ENCODE results near the gene CD300A. TPM values are rescaled to one million over a fixed set of nuclear protein-coding genes. Genes with fewer than 3 reads are reported as not detected.

Gene CD300A
- total and polyA plus RNA-seq, 2 of the 4 experiments (the other 2 are of a cell fraction), result not detected

DNA sequence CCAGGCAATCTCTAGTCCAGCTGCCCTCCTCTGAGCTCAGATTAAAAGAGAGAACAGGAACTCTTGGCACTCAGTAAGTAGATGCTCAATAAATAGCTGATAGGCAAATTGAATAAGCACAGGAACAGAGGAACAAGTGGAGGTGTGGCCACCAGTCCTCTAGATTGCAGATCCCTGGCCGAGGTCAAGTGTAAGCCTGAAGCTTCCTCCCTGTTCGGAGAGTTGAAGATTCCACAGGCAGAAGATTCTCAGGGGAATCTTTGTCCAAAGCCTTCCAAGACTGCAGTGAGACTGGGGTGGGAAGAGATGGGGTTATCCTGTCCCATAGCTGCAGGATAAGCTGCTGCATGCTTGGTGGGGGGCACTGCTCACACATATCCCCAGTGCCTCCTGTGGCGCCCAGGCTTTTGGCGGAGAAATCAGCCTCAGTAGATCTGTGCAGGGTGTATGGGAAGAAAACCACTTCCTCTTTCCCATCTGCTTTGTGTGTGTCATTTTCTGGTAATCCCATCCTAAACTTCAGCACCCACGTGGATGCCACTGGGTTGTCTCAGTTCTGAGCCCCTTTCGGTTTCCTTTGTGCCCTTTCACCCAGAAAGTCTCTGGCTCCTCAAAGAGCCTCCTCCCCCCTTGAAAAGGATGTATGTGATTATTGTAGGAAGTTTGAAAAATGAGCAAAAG, 12.1 kb downstream of the CD300A start:
- no peak overlapping the region for H3K4me3 ChIP-seq (ENCODE audit: insufficient read depth, low read depth, low read length)
- in situ Hi-C loops (cut with MboI; ENCODE audit: low sequenced_read_pairs) (no loop called here), dilution Hi-C loops (cut with HindIII; ENCODE audit: low sequenced_read_pairs, unreplicated experiment) (no loop called here), intact Hi-C loops (cut with micrococcal nuclease) (no loop called here)
- no peak overlapping the region for H3K56ac ChIP-seq (ENCODE audit: extremely low read depth, insufficient read depth, low read length)
- no peak overlapping the region for H3K4ac ChIP-seq (ENCODE audit: low read depth, low read length)
- no peak overlapping the region for H4K91ac ChIP-seq (ENCODE audit: insufficient read depth, low read depth, low read length)
- H3K23ac ChIP-seq (ENCODE audit: low read depth, low read length), result no peak overlapping the region
- H3K14ac ChIP-seq (replicated peaks; ENCODE audit: low read depth, low read length), result no peak overlapping the region
- no peaks in the 10 kb centered on the region for H3K27me3 ChIP-seq (ENCODE audit: control insufficient read depth, insufficient read depth, low read length)
- no peaks in the 10 kb centered on the region for H3K79me1 ChIP-seq (ENCODE audit: low read depth in 1 of 2, low read length in 2 of 2)
- H3K4me2 ChIP-seq (ENCODE audit: low read depth, low read length), result no peak overlapping the region
- H4K20me1 ChIP-seq (ENCODE audit: insufficient read depth, low read length), result no peaks in the 10 kb centered on the region
- no peaks in the 10 kb centered on the region for H3K36me3 ChIP-seq (ENCODE audit: control insufficient read depth, insufficient read depth, low read length)
- no peak overlapping the region for H2AK9ac ChIP-seq (replicated peaks; ENCODE audit: low read depth, low read length, poor library complexity)
- H3K4me1 ChIP-seq (ENCODE audit: control insufficient read depth, insufficient read depth, low read length), result no peaks in the 10 kb centered on the region
- no peak overlapping the region for H3K9ac ChIP-seq (ENCODE audit: low read depth, low read length)
- H3K9me1 ChIP-seq (ENCODE audit: insufficient read depth, low read length), result no peaks in the 10 kb centered on the region
- no peak overlapping the region for H2AK5ac ChIP-seq (ENCODE audit: low read depth, low read length)
- no peak overlapping the region for H2BK120ac ChIP-seq (ENCODE audit: low read depth, low read length)
- 14% methylated on average over 1 of the region's 6 CpGs; no CpG with 5 or more reads in 1 of the 2 experiments for WGBS, 2 experiments (ENCODE audit: extremely low coverage in 2 of 2, insufficient read length in 1 of 2)
- H2BK15ac ChIP-seq (ENCODE audit: low read depth, low read length), result no peak overlapping the region
- CTCF ChIA-PET, result no interaction called here
- TF ChIP-seq MAZ (IDR thresholded peaks at IDR 0.05; ENCODE audit: borderline replicate concordance, low read depth, low read length), result no peak
- POLR2A ChIA-PET (ENCODE audit: unreplicated experiment), result no interaction called here
- BruUV-seq (replicated peaks), result no TSS peak
- no peak overlapping the region for H2BK20ac ChIP-seq (ENCODE audit: low read depth, low read length)
- no peak overlapping the region for H2BK5ac ChIP-seq (ENCODE audit: low read depth, low read length, poor library complexity, severe bottlenecking)
- no peak overlapping the region for H4K5ac ChIP-seq (ENCODE audit: low read depth, low read length)
- H3K18ac ChIP-seq (ENCODE audit: low read depth, low read length), result no peak overlapping the region
- peaks cover 13% of the 10 kb centered on the region for H3K9me3 ChIP-seq (ENCODE audit: control insufficient read depth, insufficient read depth, low read length)
- no peak for DNase-seq
- no peak overlapping the region for H4K8ac ChIP-seq (ENCODE audit: low read depth in 2 of 2, low read length in 2 of 2)
- H3K27ac ChIP-seq (ENCODE audit: insufficient read depth, low read length), result no peak overlapping the region
- no peak overlapping the region for H2AFZ ChIP-seq (replicated peaks; ENCODE audit: low read length, poor library complexity)
- no peak for ATAC-seq (ENCODE audit: low read depth)

Measured in IMR-90 (cell line).